HG03432 (cell line): ENCODE results near the gene SLC25A47.
"Not testable (repeated sequence)": the region's sequence is repeated elsewhere in the genome, so short reads cannot be mapped to it uniquely, and the experiment has no call there.

Source experiments
- ATAC-seq: cut with Tn5 transposase; IDR thresholded peaks from one replicate; pipeline ENCODE4 v1.9.1; 2021; ENCODE audit warnings: mild to moderate bottlenecking, moderate library complexity; ENCODE audit not compliant: unreplicated experiment

The SLC25A47 gene

GRCh38 chr14:100342826-100343225 is 19.7 kb downstream of the SLC25A47 start:
- not testable (repeated sequence) for ATAC-seq

- ATAC-seq, result not testable (repeated sequence)
Observed at GRCh38 chr14:100344657-100345056, 21.5 kb downstream of the SLC25A47 start.

GRCh38 chr14:100345711-100346110 is 22.6 kb downstream of the SLC25A47 start:
- ATAC-seq, result no peak

- no peak for ATAC-seq
Observed at GRCh38 chr14:100346306-100347091, 23.4 kb downstream of the SLC25A47 start.

GRCh38 chr14:100348253-100348729 is 25.2 kb downstream of the SLC25A47 start:
- no peak for ATAC-seq

- ATAC-seq, result no peak
Observed at GRCh38 chr14:100348784-100349685, 25.9 kb downstream of the SLC25A47 start.

GRCh38 chr14:100350276-100350926 is 27.3 kb downstream of the SLC25A47 start:
- ATAC-seq, result no peak

- ATAC-seq, result no peak
Observed at GRCh38 chr14:100350986-100351385, 27.8 kb downstream of the SLC25A47 start.

GRCh38 chr14:100358396-100358795 is 35.3 kb downstream of the SLC25A47 start:
- ATAC-seq, result no peak

GRCh38 chr14:100359111-100359510 is 36.0 kb downstream of the SLC25A47 start:
- ATAC-seq, result no peak

- no peak for ATAC-seq
Observed at GRCh38 chr14:100359881-100360280, 36.7 kb downstream of the SLC25A47 start.

GRCh38 chr14:100361626-100362025 is 38.5 kb downstream of the SLC25A47 start:
- no peak for ATAC-seq

GRCh38 chr14:100362311-100362927 is 39.3 kb downstream of the SLC25A47 start:
- no peak for ATAC-seq

- no peak for ATAC-seq
Observed at GRCh38 chr14:100363053-100363452, 39.9 kb downstream of the SLC25A47 start.

- no peak for ATAC-seq
Observed at GRCh38 chr14:100364403-100364802, 41.3 kb downstream of the SLC25A47 start.

GRCh38 chr14:100365741-100366140 is 42.6 kb downstream of the SLC25A47 start:
- no peak for ATAC-seq

- ATAC-seq, result no peak
Observed at GRCh38 chr14:100369019-100369418, 45.9 kb downstream of the SLC25A47 start.

- no peak for ATAC-seq
Observed at GRCh38 chr14:100370003-100370402, 46.9 kb downstream of the SLC25A47 start.

- no peak for ATAC-seq
Observed at GRCh38 chr14:100371773-100372172, 48.6 kb downstream of the SLC25A47 start.

GRCh38 chr14:100372357-100373048 is 49.4 kb downstream of the SLC25A47 start:
- ATAC-seq, result no peak
